Colonic mucosa (tissue), 4 donors: ENCODE measurements around the gene UCKL1. TPM values are rescaled to one million over a fixed set of nuclear protein-coding genes. Genes with fewer than 3 reads are reported as not detected.

ENCODE experiments used
- DNase-seq: peaks from one replicate; pipeline ENCODE4 v3.0.0-alpha.2; 2020
- H3K27ac ChIP-seq: fragments of 200-600 bp; one replicate; pipeline ENCODE4 v1.8.0; 2021
- H3K27me3 ChIP-seq: fragments of 200-600 bp; one replicate; pipeline ENCODE4 v1.8.0; 2021
- H3K36me3 ChIP-seq: fragments of 200-600 bp; one replicate; pipeline ENCODE4 v1.8.0; 2021
- H3K4me1 ChIP-seq: fragments of 200-600 bp; one replicate; pipeline ENCODE4 v1.8.0; 2021; ENCODE audit warnings: mild to moderate bottlenecking
- H3K4me3 ChIP-seq: fragments of 200-600 bp; one replicate; pipeline ENCODE4 v1.8.0; 2021
- H3K9ac ChIP-seq, 2 donors: one replicate each; pipeline ENCODE4 v1.7.0; 2013; ENCODE audit warnings: control low read depth in 2 of 2, low read depth in 2 of 2, low read length in 2 of 2
- H3K9me3 ChIP-seq: fragments of 200-600 bp; one replicate; pipeline ENCODE4 v1.8.0; 2021
- intact Hi-C: fragments of 100-400 bp; cut with DNase I; formaldehyde crosslinking; loops from one replicate; pipeline ENCODE4 v1.14.1; 2022
- microRNA-seq: library from miRNA; unstranded; fragments of <30 nt; microRNA quantifications from one replicate; pipeline ENCODE4, GENCODE V29; 2019
- total RNA-seq, 2 donors: library from RNA; stranded (reverse); fragmentation: NEBNext Ultra II Directional in 1 of 2; extraction: Animal tissue kit (Norgen Biotek cat#: 25700) in 1 of 2; gene quantifications; one replicate each; pipeline ENCODE4 v1.2.1, GENCODE V29; 2021
- TF ChIP-seq, protein P1 (sequence below): fragments of 200-600 bp; IDR thresholded peaks from one replicate; pipeline ENCODE4 v1.8.0; 2022; ENCODE audit warnings: antibody characterized with exemption, mild to moderate bottlenecking
- donor health status: healthy.
- donor health status: DM: no; HTN: no; CAD: no.
- donor health status: DM: no; HTN: no; CAD: no.

The UCKL1 gene
- total RNA-seq, 2 donors from 2014 or later = 33.6 to 49.5 TPM

DNA sequence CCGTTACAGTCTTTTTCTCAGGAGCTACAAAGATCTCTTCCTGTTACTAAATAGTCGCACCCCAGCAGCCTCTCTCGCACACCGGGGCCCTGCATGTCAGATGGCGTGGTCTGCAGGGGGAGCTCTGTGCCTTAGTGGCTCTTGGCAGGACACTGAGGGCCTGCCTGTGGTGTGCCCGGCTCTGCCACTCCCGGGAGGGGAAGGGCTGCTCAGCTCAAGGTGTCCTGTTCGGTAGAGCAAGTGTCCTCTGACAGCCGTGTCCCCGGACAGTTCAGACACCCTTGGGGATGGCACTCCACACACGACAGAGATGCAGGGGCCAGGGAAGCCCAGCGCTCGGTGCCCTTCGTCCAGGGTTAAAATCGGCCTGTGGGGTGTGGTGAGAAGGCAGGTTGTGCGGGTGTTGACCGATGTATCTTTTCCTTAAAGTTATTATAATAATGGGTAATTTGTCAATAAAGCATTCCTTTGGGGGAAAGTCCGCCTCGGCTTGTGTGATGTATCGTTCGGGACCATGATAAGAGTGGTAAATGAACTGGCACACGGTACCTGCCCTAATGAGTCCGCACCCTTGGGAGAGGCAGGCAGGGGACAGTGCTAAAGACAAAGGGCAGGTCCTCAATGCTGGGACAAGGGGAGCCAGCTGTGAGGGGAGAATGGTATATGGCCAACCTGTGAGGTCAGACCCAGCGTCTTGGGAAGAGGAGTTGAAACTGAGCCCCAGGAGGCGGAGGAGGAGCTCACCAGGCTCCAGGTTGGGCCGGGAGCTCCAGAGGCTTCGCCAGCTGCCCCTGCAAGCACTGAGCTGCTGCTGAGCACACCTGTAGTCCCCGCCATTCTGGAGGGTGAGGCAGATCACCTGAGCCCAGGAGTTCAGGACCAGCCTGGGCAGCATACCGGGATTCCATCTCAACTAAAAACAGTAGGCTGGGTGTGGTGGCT, 64.9 kb downstream of the UCKL1 start:
- Histone ChIP-seq H3K9ac (no peak overlapping the region), H3K9me3 (no peaks in the 10 kb centered on the region), H3K27me3 (no peaks in the 10 kb centered on the region), H3K36me3 (peaks cover 12% of the 10 kb centered on the region), H3K4me1 (peaks cover under 1% of the 10 kb centered on the region), H3K4me3 (no peak overlapping the region), H3K27ac (no peak overlapping the region)
- TF ChIP-seq, protein P1, sequence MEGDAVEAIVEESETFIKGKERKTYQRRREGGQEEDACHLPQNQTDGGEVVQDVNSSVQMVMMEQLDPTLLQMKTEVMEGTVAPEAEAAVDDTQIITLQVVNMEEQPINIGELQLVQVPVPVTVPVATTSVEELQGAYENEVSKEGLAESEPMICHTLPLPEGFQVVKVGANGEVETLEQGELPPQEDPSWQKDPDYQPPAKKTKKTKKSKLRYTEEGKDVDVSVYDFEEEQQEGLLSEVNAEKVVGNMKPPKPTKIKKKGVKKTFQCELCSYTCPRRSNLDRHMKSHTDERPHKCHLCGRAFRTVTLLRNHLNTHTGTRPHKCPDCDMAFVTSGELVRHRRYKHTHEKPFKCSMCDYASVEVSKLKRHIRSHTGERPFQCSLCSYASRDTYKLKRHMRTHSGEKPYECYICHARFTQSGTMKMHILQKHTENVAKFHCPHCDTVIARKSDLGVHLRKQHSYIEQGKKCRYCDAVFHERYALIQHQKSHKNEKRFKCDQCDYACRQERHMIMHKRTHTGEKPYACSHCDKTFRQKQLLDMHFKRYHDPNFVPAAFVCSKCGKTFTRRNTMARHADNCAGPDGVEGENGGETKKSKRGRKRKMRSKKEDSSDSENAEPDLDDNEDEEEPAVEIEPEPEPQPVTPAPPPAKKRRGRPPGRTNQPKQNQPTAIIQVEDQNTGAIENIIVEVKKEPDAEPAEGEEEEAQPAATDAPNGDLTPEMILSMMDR = no peak
- intact Hi-C loops = no loop called here
- no peak for DNase-seq

DNA sequence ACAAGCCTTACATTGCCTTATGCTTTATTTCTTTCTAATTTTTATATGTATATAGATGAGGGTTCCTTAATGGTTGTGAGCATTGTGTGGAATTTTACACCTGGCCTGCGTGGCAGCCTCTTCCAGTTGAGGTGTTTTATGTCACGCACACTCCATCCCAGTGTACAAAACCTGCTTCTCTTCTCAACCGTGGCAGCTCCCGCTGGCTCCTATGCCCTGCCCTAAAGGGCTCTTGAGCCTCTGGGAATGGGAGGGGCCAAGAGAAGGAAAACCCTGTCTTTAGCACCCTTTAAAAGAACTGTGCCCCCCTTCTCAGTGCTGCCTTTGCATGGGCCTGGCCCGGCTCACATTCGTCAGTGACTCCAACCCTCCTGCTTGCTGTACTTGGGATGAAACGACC, 65.6 kb downstream of the UCKL1 start:
- no peak overlapping the region for H3K27ac ChIP-seq
- no peaks in the 10 kb centered on the region for H3K4me1 ChIP-seq
- H3K4me3 ChIP-seq = no peak overlapping the region
- TF ChIP-seq, protein P1 = no peak
- H3K36me3 ChIP-seq = peaks cover 12% of the 10 kb centered on the region
- no peaks in the 10 kb centered on the region for H3K27me3 ChIP-seq
- DNase-seq = no peak
- intact Hi-C loops = no loop called here
- no peaks in the 10 kb centered on the region for H3K9me3 ChIP-seq
- H3K9ac ChIP-seq = no peak overlapping the region

DNA sequence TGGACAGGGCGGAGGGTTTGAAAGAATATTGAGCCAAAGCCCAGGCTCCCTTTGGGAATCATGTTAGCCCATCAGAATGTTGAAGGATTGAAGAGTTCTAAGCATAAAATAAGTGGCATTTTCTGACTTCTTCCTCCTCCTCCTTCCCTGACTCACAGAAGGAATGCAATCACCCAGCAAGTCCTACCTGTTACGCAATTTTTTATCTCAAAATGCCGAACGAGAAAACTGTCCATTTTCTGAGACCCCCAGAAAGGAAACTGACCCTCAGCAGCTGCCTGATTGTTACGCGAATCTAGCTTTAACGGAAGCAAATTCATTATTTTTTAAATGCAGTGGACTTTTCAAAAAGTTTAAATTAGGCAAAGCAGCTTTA, 66.0 kb downstream of the UCKL1 start:
- no peaks in the 10 kb centered on the region for H3K4me1 ChIP-seq
- H3K9me3 ChIP-seq = no peaks in the 10 kb centered on the region
- no peak overlapping the region for H3K9ac ChIP-seq
- H3K27ac ChIP-seq = no peak overlapping the region
- DNase-seq = no peak
- TF ChIP-seq, protein P1 = no peak
- H3K27me3 ChIP-seq = no peaks in the 10 kb centered on the region
- H3K36me3 ChIP-seq = peaks cover 12% of the 10 kb centered on the region
- H3K4me3 ChIP-seq = no peak overlapping the region
- intact Hi-C loops = no loop called here

Small RNA genes within 50 kb of the gene (microRNA-seq; reads per million reads assigned to microRNA genes)
- gene MIR1914 (not detected), gene MIR647 (not detected), gene MIR941-1 (not detected), gene MIR941-2 (not detected), gene MIR941-3 (not detected), gene MIR941-4 (not detected), gene MIR941-5 (not detected)

Other genes with a start within 250 kb of the UCKL1 start
- 10 to 100 TPM; 35.3 to 76.9 TPM for gene ARFRP1, start 248.4 kb downstream of the UCKL1 start, total RNA-seq
- gene ZGPAT, start 248.4 kb downstream of the UCKL1 start, total RNA-seq = 10 to 100 TPM; 27.2 to 41.4 TPM
- gene LIME1, start 219.8 kb downstream of the UCKL1 start, total RNA-seq = 10 to 100 TPM; 10.8 to 20.0 TPM
- 10 to 100 TPM; 44.3 to 75.3 TPM for gene SLC2A4RG, start 216.6 kb downstream of the UCKL1 start, total RNA-seq
- 1 to 10 TPM; 2.1 to 3.2 TPM for gene ZBTB46, start 125.2 kb downstream of the UCKL1 start, total RNA-seq
- gene ABHD16B, start 94.9 kb downstream of the UCKL1 start, total RNA-seq = not detected
- gene TPD52L2, start 91.1 kb downstream of the UCKL1 start, total RNA-seq = 10 to 100 TPM; 54.0 to 66.1 TPM
- gene DNAJC5, start 61.3 kb downstream of the UCKL1 start, total RNA-seq = 10 to 100 TPM; 58.9 to 63.9 TPM
- gene ZNF512B, start 13.5 kb upstream of the UCKL1 start, total RNA-seq = 1 to 10 TPM; 1.9 TPM
- 1 to 10 TPM; 6.1 to 6.4 TPM for gene SAMD10, start 23.2 kb upstream of the UCKL1 start, total RNA-seq
- 10 to 100 TPM; 53.0 to 68.6 TPM for gene PRPF6, start 24.7 kb upstream of the UCKL1 start, total RNA-seq
- 1 to 10 TPM in 1 of 2 donors, under 1 TPM in 1; 0.29 to 3.3 TPM for gene C20orf204, start 79.8 kb upstream of the UCKL1 start, total RNA-seq
- 10 to 100 TPM in 1 of 2 donors, 1 to 10 TPM in 1; 8.4 to 26.8 TPM for gene SOX18, start 93.2 kb upstream of the UCKL1 start, total RNA-seq
- 10 to 100 TPM in 1 of 2 donors, 1 to 10 TPM in 1; 7.3 to 11.8 TPM for gene TCEA2, start 106.8 kb upstream of the UCKL1 start, total RNA-seq
- gene RGS19, start 123.1 kb upstream of the UCKL1 start, total RNA-seq = 1 to 10 TPM; 3.4 to 4.5 TPM
- under 1 TPM; 0.24 to 0.25 TPM for gene OPRL1, start 123.7 kb upstream of the UCKL1 start, total RNA-seq
- gene LKAAEAR1, start 128.0 kb upstream of the UCKL1 start, total RNA-seq = not detected
- gene NPBWR2, start 151.1 kb upstream of the UCKL1 start, total RNA-seq = not detected
- under 1 TPM; 0.19 to 0.22 TPM for gene MYT1, start 208.0 kb upstream of the UCKL1 start, total RNA-seq